HG03196 (cell line): ENCODE results near the gene GALR2.

Experiments
- ATAC-seq: cut with Tn5 transposase; IDR thresholded peaks from one replicate; pipeline ENCODE4 v1.9.1; 2021; ENCODE audit not compliant: unreplicated experiment

Gene GALR2

DNA sequence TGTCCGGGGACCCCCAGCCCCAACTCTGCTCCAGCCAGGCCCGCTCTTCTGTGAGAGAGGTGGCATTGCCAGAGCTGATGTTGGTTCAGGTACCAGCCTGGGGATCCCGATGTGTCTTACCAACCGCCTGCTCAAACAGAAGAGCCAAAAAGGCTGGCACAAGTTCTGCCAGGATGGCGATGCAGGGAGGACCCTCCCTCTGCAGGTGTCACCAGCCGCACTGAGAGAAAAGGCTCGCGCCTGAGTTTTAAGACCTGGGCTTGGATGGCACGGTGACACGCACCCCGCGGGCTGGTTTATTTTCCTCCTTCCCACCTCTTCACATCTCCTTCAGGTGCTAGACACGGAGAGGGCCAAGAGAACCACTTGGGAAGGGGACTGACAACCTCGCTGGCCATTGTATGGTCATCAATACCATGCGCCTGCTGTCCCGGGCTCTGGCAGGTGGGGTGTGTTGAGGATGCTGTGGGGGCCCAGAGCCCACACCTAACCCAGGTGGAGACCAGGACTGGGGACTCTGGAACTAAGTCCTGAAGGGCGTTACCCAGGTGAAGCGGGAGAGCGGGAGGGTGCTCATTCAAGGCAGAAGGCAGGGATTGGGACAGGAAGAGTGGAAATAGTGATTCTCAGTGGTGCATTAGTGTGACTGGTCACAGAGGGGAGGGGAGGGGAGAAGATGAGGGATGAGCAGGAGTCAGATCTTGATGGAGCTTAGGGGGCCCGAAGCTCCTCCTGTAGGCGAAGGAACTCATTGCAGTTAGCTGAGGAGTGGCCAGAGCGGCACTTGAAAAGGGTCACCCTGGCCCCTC lies 50.2 kb downstream of the GALR2 start:
- ATAC-seq, result no peak

DNA sequence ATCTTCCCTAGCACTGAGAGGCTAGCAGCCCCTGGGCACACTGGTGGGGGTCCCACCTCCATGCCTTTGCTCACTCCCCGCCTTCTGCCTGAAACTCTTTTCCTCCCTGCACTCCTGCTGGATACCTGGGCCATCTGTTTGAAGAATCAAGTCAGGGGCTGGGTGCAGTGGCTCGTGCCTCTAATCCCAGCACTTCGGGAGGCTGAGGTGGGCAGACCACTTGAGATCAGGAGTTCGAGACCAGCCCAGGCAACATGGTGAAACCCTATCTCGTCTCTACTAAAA lies 50.8 kb downstream of the GALR2 start:
- no peak for ATAC-seq

DNA sequence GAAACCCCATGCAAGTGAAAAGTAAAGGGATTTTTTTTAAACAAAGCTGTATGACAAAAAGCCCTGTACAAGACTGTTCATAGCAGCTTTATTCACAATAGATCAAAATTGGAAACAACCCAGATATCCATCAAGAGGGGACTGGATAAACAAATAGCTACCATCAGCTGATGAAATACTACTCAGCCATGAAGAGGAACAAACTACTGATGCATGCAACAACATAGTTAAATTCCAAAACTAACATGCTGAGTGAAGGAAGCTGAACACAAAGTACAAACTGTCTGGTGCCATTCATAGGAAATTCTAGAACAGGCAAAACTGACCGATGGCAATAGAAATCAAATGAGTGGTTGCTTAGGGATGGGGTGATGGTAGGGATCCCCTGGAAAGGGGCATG lies 51.3 kb downstream of the GALR2 start:
- ATAC-seq, result no peak
